Neural cell (in vitro differentiated cells): ENCODE results near the gene LOXL4. TPM values are rescaled to one million over a fixed set of nuclear protein-coding genes. Genes with fewer than 3 reads are reported as not detected.

Experiments used
- H2AFZ ChIP-seq: fragments of 200-600, 300-800 bp; sonication (generic), shearing (Covaris generic); 2 replicates; pipeline ENCODE4 v1.6.0; 2014; ENCODE audit warnings: low read depth, mild to moderate bottlenecking, antibody characterized with exemption, low read length, moderate library complexity
- H3F3A ChIP-seq: fragments of 200-600 bp; shearing (Covaris generic); 2 replicates; pipeline ENCODE4 v1.6.1; 2016; ENCODE audit warnings: mild to moderate bottlenecking, moderate library complexity, mixed read lengths, antibody characterized with exemption, low read length; ENCODE audit not compliant: insufficient read depth, poor library complexity, severe bottlenecking
- H3K27ac ChIP-seq: fragments of 200-600, 300-800 bp; sonication (generic), shearing (Covaris generic); 2 replicates; pipeline ENCODE4 v1.5.1; 2014; ENCODE audit warnings: mild to moderate bottlenecking, low read length, moderate library complexity
- H3K27me3 ChIP-seq: fragments of 300-800, 200-600 bp; sonication (generic), shearing (Covaris generic); 2 replicates; pipeline ENCODE4 v1.6.0; 2014; ENCODE audit warnings: mild to moderate bottlenecking, low read depth, low read length, moderate library complexity; ENCODE audit not compliant: insufficient read depth
- H3K36me3 ChIP-seq: fragments of 300-800, 200-600 bp; sonication (generic), shearing (Covaris generic); 2 replicates; pipeline ENCODE4 v1.5.1; 2014; ENCODE audit warnings: mild to moderate bottlenecking, antibody characterized with exemption, low read length, moderate library complexity; ENCODE audit not compliant: insufficient read depth
- H3K4me2 ChIP-seq: fragments of 300-800, 200-600 bp; sonication (generic), shearing (Covaris generic); 2 replicates; pipeline ENCODE4 v1.6.0; 2014; ENCODE audit warnings: mild to moderate bottlenecking, low read length
- H3K4me3 ChIP-seq: fragments of 300-800, 200-600 bp; sonication (generic), shearing (Covaris generic); 2 replicates; pipeline ENCODE4 v1.5.1; 2014; ENCODE audit warnings: mild to moderate bottlenecking, low read length, moderate library complexity
- H3K79me2 ChIP-seq: fragments of 200-600 bp; shearing (Covaris generic); replicated peaks from 2 replicates; pipeline ENCODE4 v1.6.0; 2014; ENCODE audit warnings: mild to moderate bottlenecking, low read length, moderate library complexity; ENCODE audit not compliant: insufficient read depth
- H3K9ac ChIP-seq: fragments of 300-800, 200-600 bp; sonication (generic), shearing (Covaris generic); 2 replicates; pipeline ENCODE4 v1.6.1; 2016; ENCODE audit warnings: mild to moderate bottlenecking, low read length, mixed read lengths
- H3K9me2 ChIP-seq: fragments of 200-600 bp; shearing (Covaris generic); 2 replicates; pipeline ENCODE4 v1.6.1; 2016; ENCODE audit warnings: mild to moderate bottlenecking, low read length, mixed read lengths; ENCODE audit not compliant: insufficient read depth
- H3K9me3 ChIP-seq: fragments of 200-600, 300-800 bp; sonication (generic), shearing (Covaris generic); 2 replicates; pipeline ENCODE4 v1.6.1; 2016; ENCODE audit warnings: mild to moderate bottlenecking, mixed run types, low read length, moderate library complexity, mixed read lengths
- H4K20me1 ChIP-seq: fragments of 200-600 bp; shearing (Covaris generic); 2 replicates; pipeline ENCODE4 v1.6.1; 2016; ENCODE audit warnings: mild to moderate bottlenecking, mixed run types; ENCODE audit not compliant: insufficient read depth
- CTCF ChIP-seq: fragments of 450-650 bp; IDR thresholded peaks from 2 replicates; pipeline ENCODE4 v1.5.1; 2014; ENCODE audit warnings: antibody characterized with exemption, mild to moderate bottlenecking, moderate library complexity; ENCODE audit not compliant: poor library complexity, severe bottlenecking
- POLR2AphosphoS5 ChIP-seq: IDR thresholded peaks from 2 replicates; pipeline ENCODE4 v1.6.1; 2012
- REST ChIP-seq: IDR thresholded peaks from 2 replicates; pipeline ENCODE4 v1.6.1; 2012; ENCODE audit warnings: borderline replicate concordance
- TAF1 ChIP-seq: IDR thresholded peaks from 2 replicates; pipeline ENCODE4 v1.6.1; 2012; ENCODE audit warnings: low read depth
- polyA plus RNA-seq: library from polyadenylated mRNA; depleted of rRNA; stranded (reverse); fragments of >200 nt; gene quantifications from 2 replicates; pipeline ENCODE4 v1.2.3, GENCODE V29; 2014

The LOXL4 gene
- polyA plus RNA-seq, 1 donor from 2014 or later, result not detected

- H3K36me3 ChIP-seq, result no peaks in the 10 kb centered on the region
- TF ChIP-seq REST, result no peak
- TF ChIP-seq POLR2AphosphoS5, result no peak
- no peak for TF ChIP-seq TAF1
These were observed 9.1 kb downstream of the LOXL4 start for GRCh38 chr10:98258683-98259454.

GRCh38 chr10:98257961-98258360 is 10.0 kb downstream of the LOXL4 start:
- Histone ChIP-seq H3K9me2 (no peaks in the 10 kb centered on the region), H2AFZ (no peak overlapping the region), H3K4me2 (no peak overlapping the region), H3K9ac (no peak overlapping the region), H3K36me3 (no peaks in the 10 kb centered on the region), H3K79me2 (no peaks in the 10 kb centered on the region), H3K27me3 (no peaks in the 10 kb centered on the region), H3K9me3 (no peaks in the 10 kb centered on the region), H4K20me1 (no peaks in the 10 kb centered on the region), H3K4me3 (no peak overlapping the region), H3K27ac (no peak overlapping the region), H3F3A (no peaks in the 10 kb centered on the region)
- TF ChIP-seq TAF1 (no peak), CTCF (no peak), POLR2AphosphoS5 (no peak), REST (no peak)

More at GRCh38 chr10:98258683-98259454, 9.1 kb downstream of the LOXL4 start:
- Histone ChIP-seq H4K20me1 (no peaks in the 10 kb centered on the region), H2AFZ (no peak overlapping the region), H3K79me2 (no peaks in the 10 kb centered on the region), H3K9me2 (no peaks in the 10 kb centered on the region), H3K27me3 (no peaks in the 10 kb centered on the region), H3K4me3 (no peak overlapping the region), H3K27ac (no peak overlapping the region), H3K9ac (no peak overlapping the region), H3F3A (no peaks in the 10 kb centered on the region), H3K9me3 (no peaks in the 10 kb centered on the region), H3K4me2 (no peak overlapping the region)
